GM21576 (cell line): Measurements from ENCODE around the gene FAF1.

ENCODE experiments used
- ATAC-seq: cut with Tn5 transposase; IDR thresholded peaks from one replicate; pipeline ENCODE4 v1.9.1; 2021; ENCODE audit warnings: mild to moderate bottlenecking, moderate library complexity; ENCODE audit not compliant: unreplicated experiment

The FAF1 gene

GRCh38 chr1:50454911-50455310 lies 505.2 kb downstream of the FAF1 start:
- no peak for ATAC-seq

- ATAC-seq, result no peak
Measured at GRCh38 chr1:50453266-50453665, 506.8 kb downstream of the FAF1 start.

- ATAC-seq, result no peak
Measured at GRCh38 chr1:50452700-50453099, 507.4 kb downstream of the FAF1 start.

- ATAC-seq, result no peak
Measured at GRCh38 chr1:50450861-50451653, 509.0 kb downstream of the FAF1 start.

- no peak for ATAC-seq
Measured at GRCh38 chr1:50447961-50448360, 512.1 kb downstream of the FAF1 start.

- no peak for ATAC-seq
Measured at GRCh38 chr1:50441183-50441582, 518.9 kb downstream of the FAF1 start.

GRCh38 chr1:50438945-50439344 lies 521.1 kb downstream of the FAF1 start:
- ATAC-seq, result no peak

GRCh38 chr1:50436489-50436888 lies 523.6 kb downstream of the FAF1 start:
- no peak for ATAC-seq

GRCh38 chr1:50430010-50430405 lies 530.1 kb downstream of the FAF1 start:
- no peak for ATAC-seq

- no peak for ATAC-seq
Measured at GRCh38 chr1:50427818-50428779, 532.0 kb downstream of the FAF1 start.

GRCh38 chr1:50427086-50427817 lies 532.8 kb downstream of the FAF1 start:
- ATAC-seq, result no peak

GRCh38 chr1:50426702-50427085 lies 533.4 kb downstream of the FAF1 start:
- ATAC-seq, result no peak

GRCh38 chr1:50426108-50426700 lies 533.9 kb downstream of the FAF1 start:
- ATAC-seq, result no peak

- no peak for ATAC-seq
Measured at GRCh38 chr1:50425376-50426107, 534.5 kb downstream of the FAF1 start.

GRCh38 chr1:50424884-50425375 lies 535.1 kb downstream of the FAF1 start:
- no peak for ATAC-seq

GRCh38 chr1:50424045-50424883 lies 535.8 kb downstream of the FAF1 start:
- no peak for ATAC-seq

- ATAC-seq, result no peak
Measured at GRCh38 chr1:50423670-50424000, 536.4 kb downstream of the FAF1 start.

- ATAC-seq, result no peak
Measured at GRCh38 chr1:50422946-50423669, 537.0 kb downstream of the FAF1 start, which contains the start of gene DMRTA2. Gene DMRTA2 (minus strand): TSS chr1:50423443. CDS start chr1:50421536, 1,907 bp downstream.

- no peak for ATAC-seq
Measured at GRCh38 chr1:50422675-50422945, 537.5 kb downstream of the FAF1 start.
